Measurements from ENCODE around the gene SGK2.
A peak's percentile ranks its signal among the peaks of the same experiment; 100 is the strongest.

SGK2 gene

DNA sequence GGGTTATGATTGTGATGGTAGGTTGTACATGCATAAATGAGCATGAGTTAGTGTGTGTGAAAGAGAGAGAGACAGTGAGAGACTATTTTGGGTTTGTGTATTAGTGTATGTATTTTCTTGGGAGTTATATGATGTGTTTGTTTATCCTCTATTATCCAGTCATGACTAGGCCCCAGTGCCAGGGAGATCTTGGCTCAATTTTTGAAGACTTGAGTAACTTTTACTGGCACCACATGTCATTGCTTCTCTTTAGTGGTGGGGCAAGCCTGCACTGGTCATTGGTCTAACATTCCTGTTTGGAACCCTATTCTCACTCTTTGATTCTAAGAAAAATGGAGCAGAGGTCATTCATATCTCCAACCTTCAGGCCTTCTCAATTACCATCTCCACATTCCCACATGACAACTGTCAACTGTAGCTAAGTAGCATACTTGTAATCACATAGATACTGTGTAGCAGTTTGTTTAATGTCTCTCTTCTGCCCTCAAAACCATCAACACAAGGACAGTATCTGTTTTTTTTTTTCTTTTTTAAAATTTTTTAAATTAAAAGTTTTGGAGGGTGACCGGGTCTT lies 42.5 kb upstream of the SGK2 start:
- Histone ChIP-seq H3K27me3 (replicated peaks; ENCODE audit: insufficient read depth, low read length) (no peaks in the 10 kb centered on the region), H4K20me1 (ENCODE audit: insufficient read depth, low read length) (no peaks in the 10 kb centered on the region), H3K79me2 (ENCODE audit: low read length) (no peaks in the 10 kb centered on the region), H3K4me1 (ENCODE audit: low read length) (no peaks in the 10 kb centered on the region), H3F3A (ENCODE audit: insufficient read depth, low read length) (no peaks in the 10 kb centered on the region), H3K27ac (ENCODE audit: low read length) (no peak overlapping the region), H2AFZ (ENCODE audit: low read length) (no peak overlapping the region), H3K9me3 (replicated peaks; ENCODE audit: insufficient read depth, low read length) (no peaks in the 10 kb centered on the region), H3K9me2 (replicated peaks; ENCODE audit: insufficient read depth, low read length) (no peaks in the 10 kb centered on the region), H3K4me3 (ENCODE audit: low read length) (no peak overlapping the region), H3K9ac (ENCODE audit: low read length) (no peak overlapping the region), H3K4me2 (ENCODE audit: low read depth, low read length) (0 out of 2 replicates have a peak overlapping the region, but pooled peaks have one; percentile 64), H3K36me3 (replicated peaks; ENCODE audit: insufficient read depth, low read length) (no peaks in the 10 kb centered on the region)
- no peak for DNase-seq
- TF ChIP-seq EZH2 (optimal IDR thresholded peaks at IDR 0.05; ENCODE audit: low read depth, low read length), result no peak
- TF ChIP-seq EZH2phosphoT487 (IDR thresholded peaks at IDR 0.05; ENCODE audit: low read length), result no peak
- TF ChIP-seq, protein P1, sequence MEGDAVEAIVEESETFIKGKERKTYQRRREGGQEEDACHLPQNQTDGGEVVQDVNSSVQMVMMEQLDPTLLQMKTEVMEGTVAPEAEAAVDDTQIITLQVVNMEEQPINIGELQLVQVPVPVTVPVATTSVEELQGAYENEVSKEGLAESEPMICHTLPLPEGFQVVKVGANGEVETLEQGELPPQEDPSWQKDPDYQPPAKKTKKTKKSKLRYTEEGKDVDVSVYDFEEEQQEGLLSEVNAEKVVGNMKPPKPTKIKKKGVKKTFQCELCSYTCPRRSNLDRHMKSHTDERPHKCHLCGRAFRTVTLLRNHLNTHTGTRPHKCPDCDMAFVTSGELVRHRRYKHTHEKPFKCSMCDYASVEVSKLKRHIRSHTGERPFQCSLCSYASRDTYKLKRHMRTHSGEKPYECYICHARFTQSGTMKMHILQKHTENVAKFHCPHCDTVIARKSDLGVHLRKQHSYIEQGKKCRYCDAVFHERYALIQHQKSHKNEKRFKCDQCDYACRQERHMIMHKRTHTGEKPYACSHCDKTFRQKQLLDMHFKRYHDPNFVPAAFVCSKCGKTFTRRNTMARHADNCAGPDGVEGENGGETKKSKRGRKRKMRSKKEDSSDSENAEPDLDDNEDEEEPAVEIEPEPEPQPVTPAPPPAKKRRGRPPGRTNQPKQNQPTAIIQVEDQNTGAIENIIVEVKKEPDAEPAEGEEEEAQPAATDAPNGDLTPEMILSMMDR (IDR thresholded peaks at IDR 0.05; ENCODE audit: low read length), result no peak

DNA sequence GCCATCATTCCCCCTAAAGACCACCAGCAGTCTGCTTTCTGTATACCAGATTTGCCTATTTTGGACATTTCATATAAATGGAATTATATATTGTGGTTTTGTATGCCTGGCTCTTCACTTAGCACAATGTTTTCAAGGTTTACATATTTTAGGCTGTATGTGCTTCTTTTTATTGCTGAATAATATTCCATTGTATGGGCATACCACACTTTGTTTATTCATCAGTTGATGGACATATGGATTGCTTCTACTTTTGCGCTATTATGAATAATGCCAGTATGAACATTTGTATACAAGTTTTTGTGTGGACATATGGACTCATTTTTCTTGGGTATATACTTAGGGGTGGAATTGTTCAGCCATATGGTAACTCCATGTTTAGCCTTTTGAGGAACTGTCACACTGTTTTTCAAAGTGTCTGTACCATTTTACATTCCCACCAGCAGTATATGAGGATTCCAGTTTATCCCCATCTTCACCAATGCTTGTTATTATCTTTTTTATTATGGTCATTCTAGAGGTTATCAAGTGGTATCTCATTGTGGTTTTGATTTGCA lies 38.7 kb upstream of the SGK2 start:
- Histone ChIP-seq H3K36me3 (replicated peaks; ENCODE audit: insufficient read depth, low read length) (no peaks in the 10 kb centered on the region), H3F3A (ENCODE audit: insufficient read depth, low read length) (no peaks in the 10 kb centered on the region), H3K4me1 (ENCODE audit: low read length) (no peaks in the 10 kb centered on the region), H3K27me3 (replicated peaks; ENCODE audit: insufficient read depth, low read length) (no peaks in the 10 kb centered on the region), H3K27ac (ENCODE audit: low read length) (no peak overlapping the region), H3K79me2 (ENCODE audit: low read length) (no peaks in the 10 kb centered on the region), H3K9ac (ENCODE audit: low read length) (no peak overlapping the region), H4K20me1 (ENCODE audit: insufficient read depth, low read length) (no peaks in the 10 kb centered on the region), H2AFZ (ENCODE audit: low read length) (no peak overlapping the region), H3K4me3 (ENCODE audit: low read length) (no peak overlapping the region), H3K9me3 (replicated peaks; ENCODE audit: insufficient read depth, low read length) (no peaks in the 10 kb centered on the region), H3K9me2 (replicated peaks; ENCODE audit: insufficient read depth, low read length) (no peaks in the 10 kb centered on the region), H3K4me2 (ENCODE audit: low read depth, low read length) (no peak overlapping the region)
- DNase-seq, result no peak
- TF ChIP-seq EZH2phosphoT487 (IDR thresholded peaks at IDR 0.05; ENCODE audit: low read length), result no peak
- TF ChIP-seq EZH2 (optimal IDR thresholded peaks at IDR 0.05; ENCODE audit: low read depth, low read length), result no peak

DNA sequence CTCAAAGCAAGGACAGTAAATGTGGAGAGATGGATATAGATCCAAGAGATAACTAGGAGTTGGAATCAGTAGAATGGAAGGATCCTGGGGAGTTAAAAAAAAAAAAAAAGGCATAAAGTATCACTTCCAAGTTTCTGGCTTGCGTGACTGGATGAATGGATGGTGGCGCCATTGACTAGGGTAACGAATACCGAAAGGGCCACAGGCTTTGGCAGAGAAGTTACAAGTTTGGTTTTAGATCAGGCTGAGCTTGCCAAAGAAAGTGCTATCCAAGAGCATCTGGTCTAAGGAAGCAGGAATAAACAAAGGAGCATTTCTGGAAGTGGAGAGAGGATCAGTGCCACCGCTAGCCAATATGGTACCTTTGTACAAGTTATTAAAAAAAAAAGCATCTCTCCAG lies 33.8 kb upstream of the SGK2 start:
- Histone ChIP-seq H3K36me3 (replicated peaks; ENCODE audit: insufficient read depth, low read length) (no peaks in the 10 kb centered on the region), H2AFZ (ENCODE audit: low read length) (no peak overlapping the region), H4K20me1 (ENCODE audit: insufficient read depth, low read length) (no peaks in the 10 kb centered on the region), H3F3A (ENCODE audit: insufficient read depth, low read length) (no peaks in the 10 kb centered on the region), H3K79me2 (ENCODE audit: low read length) (no peaks in the 10 kb centered on the region), H3K27me3 (replicated peaks; ENCODE audit: insufficient read depth, low read length) (no peaks in the 10 kb centered on the region), H3K4me1 (ENCODE audit: low read length) (no peaks in the 10 kb centered on the region), H3K9me2 (replicated peaks; ENCODE audit: insufficient read depth, low read length) (no peaks in the 10 kb centered on the region), H3K4me3 (ENCODE audit: low read length) (no peak overlapping the region), H3K9me3 (replicated peaks; ENCODE audit: insufficient read depth, low read length) (no peaks in the 10 kb centered on the region), H3K27ac (ENCODE audit: low read length) (no peak overlapping the region), H3K4me2 (ENCODE audit: low read depth, low read length) (no peak overlapping the region), H3K9ac (ENCODE audit: low read length) (no peak overlapping the region)
- DNase-seq, result no peak
- TF ChIP-seq, protein P1 (IDR thresholded peaks at IDR 0.05; ENCODE audit: low read length), result no peak
- TF ChIP-seq EZH2phosphoT487 (IDR thresholded peaks at IDR 0.05; ENCODE audit: low read length) (no peak), EZH2 (optimal IDR thresholded peaks at IDR 0.05; ENCODE audit: low read depth, low read length) (no peak)

DNA sequence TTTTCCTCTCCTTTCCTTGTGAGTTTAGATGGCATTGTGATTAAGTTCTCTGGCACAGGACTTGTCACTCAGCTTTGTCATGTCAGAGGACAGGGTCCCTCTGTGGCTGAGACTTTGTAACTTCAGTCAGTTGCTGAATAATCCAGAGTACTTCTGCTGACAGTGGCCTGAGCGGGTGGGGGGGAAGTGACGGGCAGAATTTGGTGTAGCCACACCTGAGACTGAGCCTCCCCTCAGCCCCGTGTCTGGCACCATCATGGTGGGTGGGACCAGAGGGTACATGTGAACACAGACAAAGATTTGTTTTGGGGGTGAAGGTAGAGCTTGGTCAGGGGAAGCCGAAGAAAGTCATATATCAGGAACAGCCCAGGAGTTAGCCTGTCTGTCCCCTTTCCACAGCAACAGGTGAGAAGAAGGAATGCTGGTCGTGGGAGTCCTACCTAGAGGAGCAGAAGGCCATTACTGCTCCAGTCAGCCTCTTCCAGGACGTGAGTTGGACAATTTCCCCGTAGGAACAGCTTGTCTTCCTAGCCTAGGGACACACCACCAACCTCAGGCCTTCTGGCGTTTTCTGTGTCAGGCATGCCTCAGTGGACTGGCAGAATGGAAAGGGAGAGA lies 30.5 kb upstream of the SGK2 start:
- Histone ChIP-seq H3K4me2 (ENCODE audit: low read depth, low read length) (no peak overlapping the region), H3K27ac (ENCODE audit: low read length) (no peak overlapping the region), H3F3A (ENCODE audit: insufficient read depth, low read length) (no peaks in the 10 kb centered on the region), H3K9me3 (replicated peaks; ENCODE audit: insufficient read depth, low read length) (no peaks in the 10 kb centered on the region), H3K9me2 (replicated peaks; ENCODE audit: insufficient read depth, low read length) (no peaks in the 10 kb centered on the region), H3K27me3 (replicated peaks; ENCODE audit: insufficient read depth, low read length) (no peaks in the 10 kb centered on the region), H3K4me1 (ENCODE audit: low read length) (no peaks in the 10 kb centered on the region), H3K79me2 (ENCODE audit: low read length) (no peaks in the 10 kb centered on the region), H4K20me1 (ENCODE audit: insufficient read depth, low read length) (no peaks in the 10 kb centered on the region), H3K9ac (ENCODE audit: low read length) (no peak overlapping the region), H3K36me3 (replicated peaks; ENCODE audit: insufficient read depth, low read length) (no peaks in the 10 kb centered on the region), H2AFZ (ENCODE audit: low read length) (no peak overlapping the region), H3K4me3 (ENCODE audit: low read length) (no peak overlapping the region)
- DNase-seq, result no peak
- TF ChIP-seq EZH2 (optimal IDR thresholded peaks at IDR 0.05; ENCODE audit: low read depth, low read length), result no peak
- TF ChIP-seq, protein P1 (IDR thresholded peaks at IDR 0.05; ENCODE audit: low read length), result no peak
- no peak for TF ChIP-seq EZH2phosphoT487 (IDR thresholded peaks at IDR 0.05; ENCODE audit: low read length)

Data from MM.1S (cell line).